Testis (tissue), 2 donors: ENCODE data around the gene CAPN9.

Source experiments
- POLR2A ChIP-seq: fragments of 450-650 bp; IDR thresholded peaks from one replicate; pipeline ENCODE4 v1.6.1; 2017; ENCODE audit warnings: antibody characterized with exemption, mild to moderate bottlenecking, moderate library complexity
- TF ChIP-seq, protein P1 (sequence below), 3 experiments: fragments of 450-650 bp in 2 of 3; fragments of 200-600 bp in 1 of 3; sonication (generic) in 1 of 3; IDR thresholded peaks; one replicate each; pipeline ENCODE4 v1.5.1; 2016 to 2019; ENCODE audit warnings: antibody characterized with exemption in 3 of 3, mild to moderate bottlenecking in 2 of 3, moderate library complexity in 1 of 3

DNA sequence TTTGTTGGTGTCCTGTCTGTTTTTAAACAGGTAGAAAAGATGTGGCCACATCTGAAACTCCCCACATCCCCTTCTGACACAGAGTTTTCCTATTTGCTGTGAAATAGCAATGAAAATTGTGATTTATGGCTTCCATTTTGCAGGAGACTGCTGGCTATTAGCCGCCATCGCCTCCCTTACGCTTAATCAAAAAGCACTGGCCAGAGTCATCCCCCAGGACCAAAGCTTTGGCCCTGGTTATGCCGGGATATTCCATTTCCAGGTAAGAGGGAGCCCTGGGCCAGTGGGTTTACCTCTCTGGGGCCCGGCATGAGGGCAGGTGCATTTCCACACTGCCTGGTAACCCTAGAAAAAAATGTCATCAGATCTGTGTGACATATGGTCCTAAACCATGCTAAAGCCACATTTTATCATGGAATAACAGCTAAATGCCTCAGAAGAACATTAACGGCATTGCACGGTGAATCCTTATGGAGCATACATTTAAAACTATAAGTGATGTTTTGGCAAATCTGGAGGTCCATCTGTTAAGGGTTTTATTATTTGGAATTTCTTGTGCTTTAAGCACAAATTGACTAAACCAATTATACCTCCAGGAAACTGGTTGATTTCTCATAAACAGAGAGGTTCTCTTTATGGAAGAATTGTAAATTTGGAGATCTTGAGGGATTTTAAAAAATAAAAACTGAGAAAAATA lies 12.3 kb downstream of the CAPN9 start:
- TF ChIP-seq, protein P1, sequence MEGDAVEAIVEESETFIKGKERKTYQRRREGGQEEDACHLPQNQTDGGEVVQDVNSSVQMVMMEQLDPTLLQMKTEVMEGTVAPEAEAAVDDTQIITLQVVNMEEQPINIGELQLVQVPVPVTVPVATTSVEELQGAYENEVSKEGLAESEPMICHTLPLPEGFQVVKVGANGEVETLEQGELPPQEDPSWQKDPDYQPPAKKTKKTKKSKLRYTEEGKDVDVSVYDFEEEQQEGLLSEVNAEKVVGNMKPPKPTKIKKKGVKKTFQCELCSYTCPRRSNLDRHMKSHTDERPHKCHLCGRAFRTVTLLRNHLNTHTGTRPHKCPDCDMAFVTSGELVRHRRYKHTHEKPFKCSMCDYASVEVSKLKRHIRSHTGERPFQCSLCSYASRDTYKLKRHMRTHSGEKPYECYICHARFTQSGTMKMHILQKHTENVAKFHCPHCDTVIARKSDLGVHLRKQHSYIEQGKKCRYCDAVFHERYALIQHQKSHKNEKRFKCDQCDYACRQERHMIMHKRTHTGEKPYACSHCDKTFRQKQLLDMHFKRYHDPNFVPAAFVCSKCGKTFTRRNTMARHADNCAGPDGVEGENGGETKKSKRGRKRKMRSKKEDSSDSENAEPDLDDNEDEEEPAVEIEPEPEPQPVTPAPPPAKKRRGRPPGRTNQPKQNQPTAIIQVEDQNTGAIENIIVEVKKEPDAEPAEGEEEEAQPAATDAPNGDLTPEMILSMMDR (IDR thresholded peaks at IDR 0.05) = no peak
- no peak for TF ChIP-seq POLR2A
